Panc1 (cell line): ENCODE results near the gene KCNJ9. TPM values are rescaled to one million over a fixed set of nuclear protein-coding genes. Genes with fewer than 3 reads are reported as not detected.

Experiments
- ATAC-seq: fragments of 200-7000 bp; cut with Tn5 transposase; 2 replicates; pipeline ENCODE4 v1.9.1; 2020; ENCODE audit warnings: mild to moderate bottlenecking, moderate library complexity
- BruUV-seq: library from RNA; stranded (reverse); fragments of 400-500 nt; replicated peaks from 2 replicates; lab custom pipeline; 2021; lab: Mats Ljungman, UMichigan
- CTCF ChIA-PET: fragments of 300-600 bp; sonication (Branson Sonifier 250); formaldehyde crosslinking; loops from one replicate; lab custom pipeline; 2022; ENCODE audit warnings: antibody characterized with exemption; lab: Charles Lee
- POLR2A ChIA-PET: fragments of 300-600 bp; sonication (Branson Sonifier 250); formaldehyde crosslinking; loops from one replicate; lab custom pipeline; 2022; ENCODE audit warnings: antibody characterized with exemption; lab: Charles Lee
- DNase-seq: peaks from one replicate; pipeline ENCODE4 v3.0.0-alpha.2; 2010; ENCODE audit warnings: low read depth, low spot score
- H3K27ac ChIP-seq: 2 replicates; pipeline ENCODE4 v1.5.1; 2011; ENCODE audit warnings: mild to moderate bottlenecking, low read length, inconsistent platforms
- H3K27me3 ChIP-seq: fragments of 200-500 bp; sonication (Bioruptor generic); 2 replicates; pipeline ENCODE4 v1.6.0; 2014; ENCODE audit warnings: low read length, inconsistent platforms; ENCODE audit not compliant: control insufficient read depth, insufficient read depth
- H3K36me3 ChIP-seq: fragments of 200-500 bp; sonication (Bioruptor generic); 2 replicates; pipeline ENCODE4 v1.5.1; 2014; ENCODE audit warnings: inconsistent platforms, mild to moderate bottlenecking, low read length, moderate library complexity; ENCODE audit not compliant: control insufficient read depth, insufficient read depth
- H3K4me1 ChIP-seq: 2 replicates; pipeline ENCODE4 v1.5.1; 2011; ENCODE audit warnings: inconsistent platforms, mild to moderate bottlenecking, low read length, moderate library complexity; ENCODE audit not compliant: control insufficient read depth, insufficient read depth
- H3K4me3 ChIP-seq, 2 experiments: 2 replicates each; pipeline ENCODE4 v1.5.1; 2011 to 2012; ENCODE audit warnings: low read depth in 2 of 2, low read length in 2 of 2, mild to moderate bottlenecking in 2 of 2, inconsistent platforms in 1 of 2, moderate library complexity in 1 of 2
- H3K9me3 ChIP-seq: fragments of 200-500 bp; sonication (Bioruptor generic); 2 replicates; pipeline ENCODE4 v1.5.1; 2014; ENCODE audit warnings: low read depth, mild to moderate bottlenecking, inconsistent platforms, low read length, moderate library complexity; ENCODE audit not compliant: control insufficient read depth, insufficient read depth
- POLR2AphosphoS5 ChIP-seq: IDR thresholded peaks from 2 replicates; pipeline ENCODE4 v1.6.1; 2012; ENCODE audit warnings: mild to moderate bottlenecking, low read depth, low read length, moderate library complexity
- REST ChIP-seq, 2 experiments: IDR thresholded peaks; 2 replicates each; pipeline ENCODE4 v1.6.1; 2011 to 2012; ENCODE audit warnings: low read depth in 2 of 2, control low read depth in 1 of 2, low read length in 1 of 2, mild to moderate bottlenecking in 1 of 2, moderate library complexity in 1 of 2; ENCODE audit not compliant: insufficient read depth in 1 of 2
- SIN3A ChIP-seq: IDR thresholded peaks from 2 replicates; pipeline ENCODE4 v1.6.1; 2012; ENCODE audit warnings: low read depth, mild to moderate bottlenecking, low read length, moderate library complexity, borderline replicate concordance; ENCODE audit not compliant: insufficient read depth
- TCF7L2 ChIP-seq: IDR thresholded peaks from 2 replicates; pipeline ENCODE4 v1.6.1; 2011; ENCODE audit warnings: mild to moderate bottlenecking, low read depth, low read length, inconsistent platforms
- in situ Hi-C: cut with HindIII; loops from 2 replicates; pipeline ENCODE4 v1.10.0; 2016; ENCODE audit warnings: low sequenced_read_pairs, low pct_unique_long_range_greater_than_20kb
- intact Hi-C: fragments of 100-400 bp; cut with micrococcal nuclease; formaldehyde crosslinking; loops from one replicate; pipeline ENCODE4 v1.10.0; 2022; ENCODE audit not compliant: unreplicated experiment
- total RNA-seq: library from RNA; stranded (reverse); gene quantifications from one replicate; pipeline ENCODE4 v1.2.1, GENCODE V29; 2021; ENCODE audit not compliant: unreplicated experiment
- TF ChIP-seq, protein P1 (sequence below): fragments of 450-650 bp; IDR thresholded peaks from 2 replicates; pipeline ENCODE4 v1.5.1; 2017; ENCODE audit warnings: mild to moderate bottlenecking

The KCNJ9 gene
- total RNA-seq, 1 experiment from 2014 or later, result not detected

DNA sequence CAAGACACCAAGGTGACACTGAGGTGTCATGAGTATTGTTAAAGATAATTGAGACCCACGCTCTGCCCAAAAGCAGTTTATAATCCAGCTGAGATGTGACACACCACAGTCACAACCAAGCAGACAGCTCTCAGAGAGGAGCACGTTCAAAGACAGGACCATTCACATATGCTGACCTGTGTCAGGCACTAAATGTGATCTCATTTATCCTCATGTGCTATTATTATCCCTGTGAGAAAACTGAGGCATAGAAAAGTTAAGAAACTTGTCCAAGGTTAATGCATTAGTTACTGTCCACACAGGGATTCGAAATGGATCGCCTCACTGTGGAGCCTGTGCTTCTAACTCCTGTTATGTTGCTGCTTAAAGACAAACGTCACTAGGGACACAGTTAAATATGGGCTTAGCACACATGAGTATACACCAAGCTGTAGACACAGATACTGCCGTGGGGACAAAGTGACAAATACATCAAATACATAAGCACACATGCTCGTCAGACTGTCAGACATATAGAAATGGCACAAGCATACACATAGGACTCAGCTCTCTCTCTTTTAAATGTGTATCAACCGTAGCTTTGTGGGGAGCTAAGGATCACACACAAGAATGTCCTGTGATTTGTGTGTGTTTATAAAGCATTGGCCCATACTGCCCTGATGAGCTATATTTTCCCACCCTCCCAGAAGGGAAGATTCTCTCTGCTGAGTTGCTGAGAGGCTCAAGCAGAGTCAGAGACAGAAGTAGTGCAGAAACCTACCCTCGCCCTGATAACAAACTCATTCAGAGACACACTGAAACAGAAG lies 20.6 kb downstream of the KCNJ9 start:
- ChIA-PET CTCF (interaction anchor here (0.6 to 2.4 kb wide), 7 partner anchors 37 to 190 kb away, joined by 3 to 18 read pairs (median 5); partner anchors contain the start of gene CASQ1), POLR2A (no interaction called here)
- Histone ChIP-seq H3K27ac (no peak overlapping the region), H3K4me1 (peaks cover 3% of the 10 kb centered on the region; the same call in 1 of the 2 replicates), H3K4me3 (no peak overlapping the region), H3K9me3 (no peaks in the 10 kb centered on the region), H3K36me3 (no peaks in the 10 kb centered on the region; the same call in 1 of the 2 replicates), H3K27me3 (no peaks in the 10 kb centered on the region)
- DNase-seq (no peak), ATAC-seq (no peak)
- in situ Hi-C loops (no loop called here), intact Hi-C loops (loop anchor here (1.0 to 10.0 kb wide), 4 partner anchors 93 to 275 kb away; partner anchors contain the start of gene CASQ1)
- TF ChIP-seq, protein P1, sequence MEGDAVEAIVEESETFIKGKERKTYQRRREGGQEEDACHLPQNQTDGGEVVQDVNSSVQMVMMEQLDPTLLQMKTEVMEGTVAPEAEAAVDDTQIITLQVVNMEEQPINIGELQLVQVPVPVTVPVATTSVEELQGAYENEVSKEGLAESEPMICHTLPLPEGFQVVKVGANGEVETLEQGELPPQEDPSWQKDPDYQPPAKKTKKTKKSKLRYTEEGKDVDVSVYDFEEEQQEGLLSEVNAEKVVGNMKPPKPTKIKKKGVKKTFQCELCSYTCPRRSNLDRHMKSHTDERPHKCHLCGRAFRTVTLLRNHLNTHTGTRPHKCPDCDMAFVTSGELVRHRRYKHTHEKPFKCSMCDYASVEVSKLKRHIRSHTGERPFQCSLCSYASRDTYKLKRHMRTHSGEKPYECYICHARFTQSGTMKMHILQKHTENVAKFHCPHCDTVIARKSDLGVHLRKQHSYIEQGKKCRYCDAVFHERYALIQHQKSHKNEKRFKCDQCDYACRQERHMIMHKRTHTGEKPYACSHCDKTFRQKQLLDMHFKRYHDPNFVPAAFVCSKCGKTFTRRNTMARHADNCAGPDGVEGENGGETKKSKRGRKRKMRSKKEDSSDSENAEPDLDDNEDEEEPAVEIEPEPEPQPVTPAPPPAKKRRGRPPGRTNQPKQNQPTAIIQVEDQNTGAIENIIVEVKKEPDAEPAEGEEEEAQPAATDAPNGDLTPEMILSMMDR, result no peak
- BruUV-seq, result no TSS peak

- BruUV-seq, result no TSS peak
- H3K9me3 ChIP-seq, result no peaks in the 10 kb centered on the region
- in situ Hi-C loops, result no loop called here
- ATAC-seq (no peak), DNase-seq (no peak)
- H3K27me3 ChIP-seq, result no peaks in the 10 kb centered on the region
- H3K4me1 ChIP-seq, result no peaks in the 10 kb centered on the region; the same call in none of the 2 replicates
- TF ChIP-seq SIN3A (no peak), POLR2AphosphoS5 (no peak), TCF7L2 (no peak), REST (IDR thresholded peaks at IDR 0.05; ENCODE audit: insufficient read depth in 1 of 2, low read depth in 2 of 2, low read length in 1 of 2) (no peak)
- TF ChIP-seq, protein P1, result no peak
- H3K4me3 ChIP-seq, result no peak overlapping the region
- no peaks in the 10 kb centered on the region for H3K36me3 ChIP-seq
- intact Hi-C loops, result loop anchor here (10.0 kb wide), 1 partner anchor 91 kb away; the partner anchor contains the start of gene CASQ1
- POLR2A ChIA-PET, result interaction anchor here (0.5 kb wide), 1 partner anchor 182 kb away, joined by 3 read pairs; no protein-coding TSS in a partner anchor
- CTCF ChIA-PET, result interaction anchor here (0.8 to 1.2 kb wide), 2 partner anchors 116 to 273 kb away, joined by 3 to 5 read pairs; no protein-coding TSS in a partner anchor
- no peak overlapping the region for H3K27ac ChIP-seq
Measured at GRCh38 chr1:160103658-160104408, 22.5 kb downstream of the KCNJ9 start.
